ENCODE results near the gene MESP2.

- TF ChIP-seq POLR2A (IDR thresholded peaks at IDR 0.05; ENCODE audit: low read depth, low read length) (no peak), TAF1 (IDR thresholded peaks at IDR 0.05; ENCODE audit: borderline replicate concordance, low read depth, low read length) (no peak), POLR2AphosphoS5 (IDR thresholded peaks at IDR 0.05; ENCODE audit: low read depth, low read length) (no peak)
Observed at GRCh38 chr15:89758981-89759380, 17.2 kb upstream of the MESP2 start.
